Fibroblast of skin of right quadriceps (primary cell): ENCODE measurements around the gene PJVK.
"Not testable (repeated sequence)": the region's sequence is repeated elsewhere in the genome, so short reads cannot be mapped to it uniquely, and the experiment has no call there.

Source experiments
- DNase-seq: peaks from one replicate; pipeline ENCODE4 v3.0.0-alpha.2; 2013

The PJVK gene, protein sequence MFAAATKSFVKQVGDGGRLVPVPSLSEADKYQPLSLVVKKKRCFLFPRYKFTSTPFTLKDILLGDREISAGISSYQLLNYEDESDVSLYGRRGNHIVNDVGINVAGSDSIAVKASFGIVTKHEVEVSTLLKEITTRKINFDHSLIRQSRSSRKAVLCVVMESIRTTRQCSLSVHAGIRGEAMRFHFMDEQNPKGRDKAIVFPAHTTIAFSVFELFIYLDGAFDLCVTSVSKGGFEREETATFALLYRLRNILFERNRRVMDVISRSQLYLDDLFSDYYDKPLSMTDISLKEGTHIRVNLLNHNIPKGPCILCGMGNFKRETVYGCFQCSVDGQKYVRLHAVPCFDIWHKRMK

DNA sequence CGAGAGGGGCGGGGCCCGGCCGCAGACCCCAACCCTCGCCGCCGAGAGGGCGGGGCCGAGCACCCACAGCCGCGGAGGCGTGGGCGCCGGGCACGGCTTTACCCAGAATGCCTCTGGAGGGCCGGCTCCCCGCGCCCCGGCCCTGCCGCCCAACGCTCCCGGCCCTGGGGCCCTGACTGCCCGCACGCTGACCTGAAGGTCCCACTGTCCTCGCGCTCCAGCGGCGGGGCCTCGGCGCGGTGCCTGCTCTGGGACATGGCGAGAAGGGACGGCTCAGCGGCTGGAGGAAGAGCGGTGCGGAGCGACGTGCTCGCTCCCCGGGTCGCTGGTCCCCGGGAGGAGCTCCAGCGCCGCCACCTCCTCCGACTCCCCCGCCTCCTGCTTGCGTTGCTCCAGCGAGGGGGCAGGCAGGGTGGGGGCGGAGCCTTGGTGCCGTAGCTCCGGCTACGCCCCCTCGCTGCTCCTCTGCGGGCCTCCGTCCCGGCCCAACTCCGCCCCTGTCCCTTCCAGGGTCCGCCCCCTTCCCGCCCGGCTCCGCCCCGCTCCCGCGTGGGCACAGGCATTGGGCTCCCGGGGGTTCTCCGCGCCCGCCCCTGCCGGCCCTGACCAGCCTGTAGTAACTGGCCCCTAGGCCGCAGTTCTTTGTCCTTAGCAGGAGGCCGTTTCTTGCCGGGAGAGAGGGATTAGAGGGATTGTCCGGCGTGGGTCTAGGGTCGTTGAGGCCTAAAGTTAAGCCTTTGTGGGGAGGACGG is at the start of gene PJVK, which contains the start of gene PRKRA:
PJVK (plus strand) TSS at position 605 of the 752 bp plus-strand sequence. CDS start 2,032 bp downstream, outside the sequence.
PRKRA (minus strand) TSS at position 402 of the 752 bp plus-strand sequence; CDS start at position 257, 145 bp downstream.
- DNase-seq: peak; percentile 97

- DNase-seq: no peak
Measured at GRCh38 chr2:178401994-178402437, 49.2 kb upstream of the PJVK start.

- no peak for DNase-seq
Measured at GRCh38 chr2:178403671-178404306, 47.4 kb upstream of the PJVK start.

GRCh38 chr2:178404368-178404767 is 46.8 kb upstream of the PJVK start:
- peak; percentile 35 for DNase-seq

DNA sequence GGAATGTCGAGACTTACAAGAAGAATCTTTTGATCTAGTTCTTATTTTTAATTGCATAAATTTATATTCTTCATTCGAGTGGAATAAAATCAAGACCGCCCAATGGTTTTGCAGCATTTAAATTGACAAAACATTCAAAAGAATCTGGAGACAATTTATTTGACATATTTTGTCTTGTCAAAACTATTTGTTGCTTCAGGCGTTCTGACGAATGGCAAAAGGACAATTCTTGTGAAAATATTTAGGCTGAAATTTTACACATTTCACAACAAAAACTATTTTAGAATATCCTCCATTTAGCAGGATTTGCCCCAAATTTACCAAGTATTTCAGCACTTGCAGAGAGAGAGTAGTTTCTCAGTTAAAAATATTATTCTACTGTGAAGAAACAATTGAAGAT is 41.9 kb upstream of the PJVK start:
- DNase-seq: no peak

- DNase-seq: no peak
Measured at GRCh38 chr2:178412047-178412446, 39.1 kb upstream of the PJVK start.

- DNase-seq: not testable (repeated sequence)
Measured at GRCh38 chr2:178412453-178412852, 38.7 kb upstream of the PJVK start.

DNA sequence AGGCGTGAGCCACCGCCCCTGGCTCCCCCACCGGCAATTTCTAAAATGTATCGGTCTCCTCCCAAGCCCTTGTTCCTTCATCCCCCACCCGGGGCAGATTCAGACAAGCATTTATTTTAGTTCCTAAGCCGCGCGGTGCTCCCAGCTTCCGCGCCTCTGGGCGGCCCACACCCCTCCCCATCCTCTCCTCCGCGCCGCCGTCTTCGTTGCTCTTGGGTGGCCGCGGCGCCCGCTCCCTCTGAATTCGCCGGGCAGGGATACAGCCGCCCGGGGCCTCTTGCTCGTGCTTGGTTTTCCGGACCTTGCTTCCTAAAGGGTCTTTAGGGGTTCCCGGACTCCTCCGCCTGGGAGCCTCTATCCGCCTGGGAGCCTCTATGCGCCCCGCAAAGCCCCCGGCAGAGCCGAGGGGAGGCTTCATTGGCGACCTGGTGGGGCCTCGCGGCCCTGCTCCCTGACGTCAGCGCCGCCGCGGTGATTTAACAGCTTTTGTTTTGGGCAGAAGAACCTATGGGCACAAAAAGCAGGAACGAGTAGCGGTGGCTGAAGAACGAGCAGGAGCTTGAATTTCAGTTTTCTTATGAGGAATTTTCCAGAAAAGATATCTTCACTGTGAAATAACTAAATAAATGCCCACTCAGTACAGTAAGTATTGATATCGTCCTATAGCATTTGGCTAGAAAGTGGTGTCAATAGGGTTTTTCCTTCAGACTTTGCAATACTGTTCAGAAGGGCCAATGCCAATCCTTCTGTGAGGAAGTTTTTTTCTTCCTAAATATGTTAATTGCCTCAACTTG is 37.5 kb upstream of the PJVK start:
- peak; percentile 82 for DNase-seq

GRCh38 chr2:178414266-178415247 is 36.6 kb upstream of the PJVK start:
- peak; percentile 95 for DNase-seq

DNA sequence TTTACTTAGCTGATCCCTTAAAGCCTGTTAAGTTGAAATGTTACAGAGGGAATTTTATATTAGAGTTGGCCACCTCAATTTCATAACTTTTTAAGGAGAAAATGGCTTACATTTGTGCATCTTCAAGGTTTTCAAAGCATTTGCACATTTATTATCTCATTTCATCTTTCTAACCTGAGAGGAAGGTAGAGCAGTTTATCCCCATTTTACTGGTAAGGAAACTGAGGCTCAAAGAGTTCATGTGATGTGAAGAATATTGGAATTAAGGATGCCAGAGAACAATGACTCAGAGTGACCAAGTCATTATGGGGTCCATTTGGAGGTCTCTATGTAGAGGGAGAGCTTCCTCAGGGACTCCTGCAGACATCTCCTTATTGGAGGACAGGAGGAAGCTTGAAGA is 35.2 kb upstream of the PJVK start:
- DNase-seq: no peak

GRCh38 chr2:178417916-178418315 is 33.3 kb upstream of the PJVK start:
- no peak for DNase-seq

DNA sequence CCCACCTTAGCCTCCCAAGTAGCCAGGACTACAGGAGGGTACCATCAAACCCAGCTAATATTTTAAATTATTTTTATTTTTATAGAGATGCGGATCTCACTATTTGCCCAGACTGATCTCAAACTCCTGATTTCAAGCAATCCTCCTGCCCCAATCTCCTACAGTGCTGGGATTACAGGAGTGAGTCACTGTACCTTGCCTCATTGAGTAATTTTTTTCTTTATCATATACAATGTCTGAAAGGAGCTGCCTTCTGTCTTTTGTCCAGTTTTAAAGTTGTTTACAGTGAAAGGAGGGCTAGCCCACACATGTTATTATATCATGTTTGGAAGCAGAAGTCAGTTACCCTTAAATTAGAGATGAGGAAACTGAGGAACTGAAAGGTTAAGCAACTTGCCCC is 32.8 kb upstream of the PJVK start:
- DNase-seq: no peak

- DNase-seq: peak; percentile 11
Measured at GRCh38 chr2:178419123-178419522, 32.1 kb upstream of the PJVK start.

GRCh38 chr2:178420463-178420999 is 30.6 kb upstream of the PJVK start:
- no peak for DNase-seq

- no peak for DNase-seq
Measured at GRCh38 chr2:178422097-178422496, 29.1 kb upstream of the PJVK start.

GRCh38 chr2:178423746-178424145 is 27.4 kb upstream of the PJVK start:
- not testable (repeated sequence) for DNase-seq

- DNase-seq: no peak
Measured at GRCh38 chr2:178425255-178425827, 25.8 kb upstream of the PJVK start.

- DNase-seq: no peak
Measured at GRCh38 chr2:178426388-178426787, 24.8 kb upstream of the PJVK start.

- DNase-seq: no peak
Measured at GRCh38 chr2:178427458-178427857, 23.7 kb upstream of the PJVK start.

DNA sequence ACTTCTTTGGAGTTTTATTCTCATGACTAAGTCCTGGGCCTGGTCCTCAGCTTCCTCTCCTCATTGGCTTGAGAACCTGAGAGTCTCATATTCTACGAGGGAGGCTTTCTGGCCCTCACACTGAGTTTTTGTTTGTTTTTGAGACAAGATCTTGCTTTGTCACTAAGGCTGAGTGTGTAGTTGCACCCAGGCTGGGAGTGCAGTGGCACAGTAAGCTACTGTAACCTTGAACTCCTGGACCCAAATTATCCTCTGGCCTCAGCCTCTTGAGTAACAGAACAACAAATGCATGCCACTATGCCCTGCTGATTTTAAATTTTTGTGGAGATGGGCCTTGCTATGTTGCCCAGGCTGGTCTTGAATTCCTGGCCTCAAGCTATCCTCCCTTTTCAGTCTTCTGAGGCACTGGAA is 22.8 kb upstream of the PJVK start:
- DNase-seq: no peak

- DNase-seq: no peak
Measured at GRCh38 chr2:178429336-178429735, 21.8 kb upstream of the PJVK start.
